Activated CD8-positive, alpha-beta T cell treated with anti-CD3 and anti-CD28 coated beads for 36 hours (primary cell): ENCODE measurements around the gene AR. TPM values are rescaled to one million over a fixed set of nuclear protein-coding genes. Genes with fewer than 3 reads are reported as not detected.

ENCODE experiments used
- ATAC-seq: fragments of 200-7000 bp; cut with Tn5 transposase; one replicate; pipeline ENCODE4 v1.10.0; 2021; ENCODE audit warnings: mild to moderate bottlenecking, moderate library complexity
- CTCF ChIA-PET: fragments of 350-600 bp; sonication (Branson Sonifier 250); formaldehyde crosslinking; loops from one replicate; lab custom pipeline; 2021; ENCODE audit warnings: antibody characterized with exemption; lab: Charles Lee
- POLR2A ChIA-PET: fragments of 350-600 bp; sonication (Branson Sonifier 250); formaldehyde crosslinking; loops from one replicate; lab custom pipeline; 2021; ENCODE audit warnings: antibody characterized with exemption; lab: Charles Lee
- DNase-seq: peaks from one replicate; pipeline ENCODE4 v3.0.0-alpha.2; 2020
- H3K27ac Mint-ChIP-seq: one replicate; pipeline ENCODE4 v1.8.0; 2021; ENCODE audit warnings: mild to moderate bottlenecking, mixed read lengths
- H3K27me3 Mint-ChIP-seq: one replicate; pipeline ENCODE4 v1.8.0; 2021; ENCODE audit warnings: mixed read lengths
- H3K36me3 Mint-ChIP-seq: one replicate; pipeline ENCODE4 v1.8.0; 2021; ENCODE audit warnings: low read depth, mixed read lengths
- H3K4me1 Mint-ChIP-seq: one replicate; pipeline ENCODE4 v1.8.0; 2021; ENCODE audit warnings: low read depth, mixed read lengths
- H3K4me3 Mint-ChIP-seq: one replicate; pipeline ENCODE4 v1.8.0; 2021; ENCODE audit warnings: mild to moderate bottlenecking, moderate library complexity, mixed read lengths
- H3K9me3 Mint-ChIP-seq: one replicate; pipeline ENCODE4 v1.8.0; 2021; ENCODE audit warnings: mixed read lengths
- intact Hi-C: fragments of 100-400 bp; cut with micrococcal nuclease; formaldehyde crosslinking; loops from one replicate; pipeline ENCODE4 v1.10.0; 2022
- total RNA-seq, 2 experiments: library from RNA; stranded (reverse); gene quantifications; one replicate each; pipeline ENCODE4 v1.2.3, GENCODE V29; 2021
- TF ChIP-seq, protein P1 (sequence below): fragments of 200-600 bp; IDR thresholded peaks from one replicate; pipeline ENCODE4 v1.8.0; 2022; ENCODE audit warnings: antibody characterized with exemption, mild to moderate bottlenecking

AR gene
- total RNA-seq, 2 experiments from 2014 or later = not detected

DNA sequence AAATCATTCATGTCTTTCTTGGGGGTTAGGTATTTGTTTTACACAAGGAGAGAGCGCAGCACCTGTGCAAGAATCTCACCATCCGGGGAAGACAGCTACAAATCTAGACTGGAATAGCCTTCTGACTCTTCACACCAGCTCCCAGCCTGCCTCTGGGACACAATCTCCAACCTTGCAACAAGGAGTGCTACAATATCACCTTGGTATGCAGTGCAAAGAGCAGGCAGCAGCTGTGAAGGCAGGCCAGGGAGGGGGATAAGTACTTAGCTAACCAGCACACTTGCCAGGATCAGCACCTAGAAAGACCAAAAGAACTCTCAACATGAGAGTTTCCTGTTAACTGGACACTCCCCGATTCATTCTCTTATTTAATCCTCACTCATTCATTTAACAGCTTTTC lies 235.3 kb downstream of the AR start:
- ChIA-PET CTCF (no interaction called here), POLR2A (no interaction called here)
- TF ChIP-seq, protein P1, sequence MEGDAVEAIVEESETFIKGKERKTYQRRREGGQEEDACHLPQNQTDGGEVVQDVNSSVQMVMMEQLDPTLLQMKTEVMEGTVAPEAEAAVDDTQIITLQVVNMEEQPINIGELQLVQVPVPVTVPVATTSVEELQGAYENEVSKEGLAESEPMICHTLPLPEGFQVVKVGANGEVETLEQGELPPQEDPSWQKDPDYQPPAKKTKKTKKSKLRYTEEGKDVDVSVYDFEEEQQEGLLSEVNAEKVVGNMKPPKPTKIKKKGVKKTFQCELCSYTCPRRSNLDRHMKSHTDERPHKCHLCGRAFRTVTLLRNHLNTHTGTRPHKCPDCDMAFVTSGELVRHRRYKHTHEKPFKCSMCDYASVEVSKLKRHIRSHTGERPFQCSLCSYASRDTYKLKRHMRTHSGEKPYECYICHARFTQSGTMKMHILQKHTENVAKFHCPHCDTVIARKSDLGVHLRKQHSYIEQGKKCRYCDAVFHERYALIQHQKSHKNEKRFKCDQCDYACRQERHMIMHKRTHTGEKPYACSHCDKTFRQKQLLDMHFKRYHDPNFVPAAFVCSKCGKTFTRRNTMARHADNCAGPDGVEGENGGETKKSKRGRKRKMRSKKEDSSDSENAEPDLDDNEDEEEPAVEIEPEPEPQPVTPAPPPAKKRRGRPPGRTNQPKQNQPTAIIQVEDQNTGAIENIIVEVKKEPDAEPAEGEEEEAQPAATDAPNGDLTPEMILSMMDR = no peak
- ATAC-seq = no peak
- no peak for DNase-seq
- intact Hi-C loops = no loop called here
- Mint-ChIP-seq H3K9me3 (no peaks in the 10 kb centered on the region), H3K36me3 (no peaks in the 10 kb centered on the region), H3K27me3 (no peaks in the 10 kb centered on the region), H3K27ac (no peak overlapping the region), H3K4me1 (peaks cover 2% of the 10 kb centered on the region), H3K4me3 (no peak overlapping the region)
